ENCODE measurements around the gene SPOCK3. TPM values are rescaled to one million over a fixed set of nuclear protein-coding genes. Genes with fewer than 3 reads are reported as not detected.

Gene SPOCK3
- total RNA-seq, 4 donors from 2014 or later: 1.3 to 47.5 (median 18.4) TPM

- Histone ChIP-seq H3K27ac (no peak overlapping the region), H3K36me3 (no peaks in the 10 kb centered on the region), H3K27me3 (no peaks in the 10 kb centered on the region), H3K4me3 (no peak overlapping the region), H3K9me3 (no peaks in the 10 kb centered on the region), H3K4me1 (no peaks in the 10 kb centered on the region)
- intact Hi-C loops (cut with DNase I; ENCODE audit: low total_unique reads): no loop called here
- TF ChIP-seq POLR2A (IDR thresholded peaks at IDR 0.05) (no peak), CTCF (IDR thresholded peaks at IDR 0.05) (no peak)
- no peak for DNase-seq
These were observed 57.4 kb downstream of the SPOCK3 start for GRCh38 chr4:167176723-167177367.

GRCh38 chr4:167171928-167172327, 62.4 kb downstream of the SPOCK3 start:
- Histone ChIP-seq H3K4me3 (no peak overlapping the region), H3K9me3 (no peaks in the 10 kb centered on the region), H3K27me3 (no peaks in the 10 kb centered on the region), H3K27ac (no peak overlapping the region), H3K36me3 (no peaks in the 10 kb centered on the region), H3K4me1 (no peaks in the 10 kb centered on the region)
- intact Hi-C loops (cut with DNase I; ENCODE audit: low total_unique reads): no loop called here
- TF ChIP-seq POLR2A (IDR thresholded peaks at IDR 0.05): no peak
- no peak for TF ChIP-seq CTCF (IDR thresholded peaks at IDR 0.05)
- DNase-seq: no peak

GRCh38 chr4:167168611-167169010, 65.7 kb downstream of the SPOCK3 start:
- no peak overlapping the region for H3K27ac ChIP-seq
- H3K36me3 ChIP-seq: no peaks in the 10 kb centered on the region
- no peak for DNase-seq
- intact Hi-C loops (cut with DNase I; ENCODE audit: low total_unique reads): no loop called here
- H3K27me3 ChIP-seq: no peaks in the 10 kb centered on the region
- no peak for TF ChIP-seq CTCF (IDR thresholded peaks at IDR 0.05)
- TF ChIP-seq POLR2A (IDR thresholded peaks at IDR 0.05): no peak
- no peaks in the 10 kb centered on the region for H3K9me3 ChIP-seq
- H3K4me1 ChIP-seq: no peaks in the 10 kb centered on the region
- no peak overlapping the region for H3K4me3 ChIP-seq

- H3K36me3 ChIP-seq: no peaks in the 10 kb centered on the region
- no peak for DNase-seq
- no peak overlapping the region for H3K27ac ChIP-seq
- no peaks in the 10 kb centered on the region for H3K4me1 ChIP-seq
- no peak for TF ChIP-seq POLR2A (IDR thresholded peaks at IDR 0.05)
- TF ChIP-seq CTCF (IDR thresholded peaks at IDR 0.05): no peak
- no peak overlapping the region for H3K4me3 ChIP-seq
- H3K9me3 ChIP-seq: no peaks in the 10 kb centered on the region
- intact Hi-C loops (cut with DNase I; ENCODE audit: low total_unique reads): no loop called here
- H3K27me3 ChIP-seq: no peaks in the 10 kb centered on the region
These were observed 83.7 kb downstream of the SPOCK3 start for GRCh38 chr4:167150587-167150986.

- TF ChIP-seq POLR2A (IDR thresholded peaks at IDR 0.05) (no peak), CTCF (IDR thresholded peaks at IDR 0.05) (no peak)
- H3K36me3 ChIP-seq: no peaks in the 10 kb centered on the region
- H3K4me1 ChIP-seq: no peaks in the 10 kb centered on the region
- H3K27ac ChIP-seq: no peak overlapping the region
- no peaks in the 10 kb centered on the region for H3K9me3 ChIP-seq
- intact Hi-C loops (cut with DNase I; ENCODE audit: low total_unique reads): no loop called here
- DNase-seq: no peak
- H3K4me3 ChIP-seq: no peak overlapping the region
- no peaks in the 10 kb centered on the region for H3K27me3 ChIP-seq
These were observed 89.7 kb downstream of the SPOCK3 start for GRCh38 chr4:167144605-167145004.
